HG03575 (cell line): Measurements from ENCODE around the gene APMAP.
"Not testable (repeated sequence)": the region's sequence is repeated elsewhere in the genome, so short reads cannot be mapped to it uniquely, and the experiment has no call there.

Experiments
- ATAC-seq: cut with Tn5 transposase; IDR thresholded peaks from one replicate; pipeline ENCODE4 v1.9.1; 2021; ENCODE audit not compliant: unreplicated experiment, insufficient number of reproducible peaks, low FRiP score; ENCODE audit errors: extremely low read depth

The APMAP gene

DNA sequence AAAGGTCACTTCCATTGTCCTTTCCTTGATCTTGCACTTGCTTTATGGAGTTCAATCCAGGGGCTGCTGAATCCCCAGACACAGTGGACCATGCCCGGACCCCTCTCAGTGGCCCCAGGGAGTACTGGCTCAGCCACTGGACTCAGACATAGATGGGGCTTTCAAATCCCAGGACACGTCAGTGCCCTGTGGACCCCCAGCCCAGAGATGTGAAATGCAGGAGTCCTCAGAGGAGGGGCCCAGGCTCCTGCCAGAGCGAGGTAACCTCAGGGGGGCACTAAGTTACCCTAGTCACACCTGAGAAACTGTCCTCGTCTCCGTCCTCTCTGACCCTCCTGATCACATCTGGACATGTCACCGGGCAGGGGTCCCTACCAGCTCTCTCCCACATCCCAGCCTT, 18.7 kb upstream of the APMAP start:
- no peak for ATAC-seq

GRCh38 chr20:25009218-25010145, 16.9 kb upstream of the APMAP start:
- ATAC-seq, result no peak

- ATAC-seq, result no peak
Observed at GRCh38 chr20:25008388-25009217, 16.1 kb upstream of the APMAP start.

- no peak for ATAC-seq
Observed at GRCh38 chr20:25007491-25008305, 15.1 kb upstream of the APMAP start.

DNA sequence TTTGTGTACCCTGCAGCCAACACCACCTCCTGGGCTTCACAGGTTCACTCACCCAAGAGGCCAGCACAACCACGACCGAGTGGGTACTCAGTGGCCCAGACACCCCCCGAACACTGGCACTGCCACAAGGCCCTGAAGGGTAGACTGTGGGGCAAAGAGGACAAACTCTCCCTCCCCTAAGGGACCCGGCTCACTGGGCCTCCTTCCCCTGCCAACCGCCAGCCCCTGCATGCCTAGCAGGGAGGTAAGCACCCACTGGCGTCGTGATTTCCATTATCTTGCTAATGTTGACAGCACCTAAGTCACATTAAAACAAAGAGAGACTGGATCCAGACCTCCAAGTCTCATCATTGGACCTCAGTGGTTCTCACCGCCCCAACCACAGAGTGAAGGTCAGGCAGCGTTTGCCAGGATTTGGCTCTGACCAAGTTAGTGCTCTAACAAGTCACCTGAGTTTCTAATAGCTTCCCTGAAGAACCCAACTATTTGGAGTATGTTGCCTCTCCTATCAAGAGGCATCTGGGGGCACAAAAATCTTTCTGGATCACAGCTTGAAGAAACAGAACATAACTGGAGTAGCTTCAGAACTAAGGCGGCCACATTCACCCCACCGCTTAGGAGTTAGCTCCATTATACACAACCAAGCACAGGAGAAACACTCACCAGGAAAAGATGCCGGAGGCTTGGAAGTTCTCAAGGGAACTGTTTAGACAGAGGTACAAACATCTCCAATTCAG, 14.0 kb upstream of the APMAP start:
- ATAC-seq, result no peak

DNA sequence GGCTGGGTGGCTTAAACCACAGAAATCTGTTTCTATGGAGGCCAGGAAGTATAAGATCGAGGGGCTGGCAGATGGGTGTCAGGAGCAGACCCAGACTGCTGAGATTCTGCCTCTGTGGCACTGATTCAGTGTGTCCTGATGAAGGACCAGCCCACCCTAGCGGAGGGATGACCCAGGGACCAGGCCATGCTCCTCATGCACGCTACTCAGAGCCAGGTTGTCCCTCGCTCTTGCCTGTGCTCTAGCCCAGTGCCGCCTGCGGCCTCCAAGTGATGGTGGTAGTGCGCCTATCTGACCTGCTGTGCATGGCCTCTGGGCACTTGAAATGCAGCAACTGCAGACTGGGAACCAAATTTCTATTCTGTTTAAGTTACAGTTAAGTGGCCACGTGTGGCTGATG, 13.1 kb upstream of the APMAP start:
- ATAC-seq, result no peak

DNA sequence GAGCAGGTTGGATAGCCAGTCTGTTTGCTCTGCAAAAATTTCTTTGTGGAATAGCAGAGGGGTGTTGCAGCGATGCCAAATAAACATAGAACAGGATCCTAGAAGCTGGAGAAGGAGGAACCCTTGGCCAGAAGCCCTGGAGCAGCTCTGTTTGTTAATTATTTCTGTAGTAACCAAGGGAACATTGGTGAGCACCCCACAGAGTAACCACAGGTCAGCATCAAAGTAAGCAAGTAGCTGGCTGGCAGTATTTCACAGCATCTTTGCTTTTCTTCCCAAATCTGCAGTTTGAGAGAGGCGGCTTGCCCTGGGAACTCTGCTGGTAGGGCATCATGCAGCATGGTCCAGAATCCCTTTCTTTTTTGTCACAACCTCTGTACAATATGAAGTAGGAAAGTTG, 12.7 kb upstream of the APMAP start:
- no peak for ATAC-seq

- ATAC-seq, result no peak
Observed at GRCh38 chr20:25003002-25003401, 10.5 kb upstream of the APMAP start.

DNA sequence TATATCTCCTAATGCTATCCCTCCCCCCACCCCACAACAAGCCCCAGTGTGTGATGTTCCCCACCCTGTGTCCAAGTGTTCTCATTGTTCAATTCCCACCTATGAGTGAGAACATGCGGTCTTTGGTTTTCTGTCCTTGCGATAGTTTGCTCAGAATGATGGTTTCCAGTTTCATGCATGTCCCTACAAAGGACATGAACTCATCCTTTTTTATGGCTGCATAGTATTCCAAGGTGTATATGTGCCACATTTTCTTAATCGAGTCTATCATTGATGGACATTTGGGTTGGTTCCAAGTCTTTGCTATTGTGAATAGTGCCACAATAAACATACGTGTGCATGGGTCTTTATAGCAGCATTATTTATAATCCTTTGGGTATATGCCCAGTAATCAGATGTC, 8.8 kb upstream of the APMAP start:
- ATAC-seq, result not testable (repeated sequence)

GRCh38 chr20:25000268-25000801, 7.8 kb upstream of the APMAP start:
- ATAC-seq, result no peak

GRCh38 chr20:24999568-24999967, 7.0 kb upstream of the APMAP start:
- ATAC-seq, result no peak

GRCh38 chr20:24998631-24999445, 6.3 kb upstream of the APMAP start:
- no peak for ATAC-seq

DNA sequence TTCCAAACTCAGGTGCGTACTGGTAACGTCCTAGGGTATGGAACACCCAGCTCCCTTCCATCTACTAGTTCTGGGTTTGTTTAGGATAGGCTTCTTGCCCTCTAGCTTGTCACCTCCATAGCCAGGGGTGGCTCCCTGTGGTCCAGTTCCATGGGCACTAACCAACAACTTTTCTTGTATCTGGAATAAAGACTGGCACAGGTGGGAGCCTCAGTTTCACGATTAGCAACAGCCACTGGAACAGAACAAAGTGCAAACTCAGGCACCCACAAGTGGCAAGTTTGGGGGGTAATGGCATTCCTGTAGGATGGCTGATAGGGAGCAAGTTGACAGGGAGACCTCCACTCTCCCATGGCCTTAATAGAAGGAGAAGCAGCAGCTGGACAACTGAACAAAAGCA, 5.6 kb upstream of the APMAP start:
- no peak for ATAC-seq

GRCh38 chr20:24996449-24997377, 4.2 kb upstream of the APMAP start:
- no peak for ATAC-seq

DNA sequence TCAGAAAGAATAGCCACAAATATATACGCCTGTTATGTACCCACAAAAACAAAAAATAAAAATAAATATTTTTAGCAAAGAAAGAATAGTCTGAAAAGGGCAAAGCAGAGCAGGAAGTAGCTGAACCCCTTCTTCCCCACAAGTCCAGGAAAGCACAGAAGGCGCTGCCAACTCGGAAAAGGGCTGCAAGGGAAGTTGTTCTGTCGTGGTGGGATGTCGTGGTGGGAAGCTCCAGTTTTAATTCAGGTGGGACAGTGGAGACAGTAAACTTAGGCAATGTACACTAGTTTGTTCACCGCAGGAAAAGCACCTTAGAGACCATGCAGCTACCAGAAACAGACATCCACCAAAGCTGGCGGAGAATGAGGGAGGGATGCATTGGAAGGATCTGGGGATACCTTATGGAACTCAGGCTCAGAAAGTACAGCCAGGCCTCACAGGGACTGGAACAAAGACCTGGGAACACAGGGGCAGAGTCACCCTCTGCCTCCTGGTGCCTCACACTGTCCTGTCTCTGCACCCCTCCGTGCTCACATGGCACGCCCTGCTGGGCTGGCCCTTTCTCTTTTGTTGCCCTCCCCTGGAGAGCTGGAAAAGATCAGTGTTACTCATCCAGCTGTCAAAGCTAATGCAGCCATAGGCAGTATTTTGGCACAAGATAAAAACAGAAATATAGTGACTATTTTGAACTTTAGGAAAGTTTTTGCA, 3.3 kb upstream of the APMAP start:
- ATAC-seq, result no peak
